GM12891 (cell line): ENCODE measurements around the gene INPP5F.
"Not testable (repeated sequence)": the region's sequence is repeated elsewhere in the genome, so short reads cannot be mapped to it uniquely, and the experiment has no call there.

Source experiments
- DNase-seq: peaks from one replicate; pipeline ENCODE4 v3.0.0; 2011; ENCODE audit warnings: low spot score; ENCODE audit not compliant: insufficient read length
- FAIRE-seq: peaks from 2 replicates; lab custom pipeline; 2011; peaks lifted over from hg19 to GRCh38; lab: Jason Lieb, UNC
- PAX5 ChIP-seq: IDR thresholded peaks from 2 replicates; pipeline ENCODE4 v1.6.1; 2011; ENCODE audit warnings: low read length, moderate library complexity, mild to moderate bottlenecking; ENCODE audit not compliant: insufficient read depth, severe bottlenecking
- POLR2A ChIP-seq: IDR thresholded peaks from 2 replicates; pipeline ENCODE4 v1.6.1; 2011; ENCODE audit warnings: low read depth, low read length, control low read depth
- POLR2AphosphoS5 ChIP-seq: IDR thresholded peaks from 2 replicates; pipeline ENCODE4 v1.6.1; 2011; ENCODE audit warnings: low read depth, low read length, control low read depth
- POU2F2 ChIP-seq: IDR thresholded peaks from 2 replicates; pipeline ENCODE4 v1.6.1; 2011; ENCODE audit warnings: low read depth, mild to moderate bottlenecking, control low read depth, low read length, moderate library complexity
- SPI1 ChIP-seq: IDR thresholded peaks from 2 replicates; pipeline ENCODE4 v1.6.1; 2011; ENCODE audit warnings: low read depth, low read length, control low read depth
- TAF1 ChIP-seq: IDR thresholded peaks from 2 replicates; pipeline ENCODE4 v1.6.1; 2011; ENCODE audit warnings: low read depth, low read length, control low read depth

INPP5F gene

GRCh38 chr10:119852822-119853221 lies 127.0 kb downstream of the INPP5F start:
- DNase-seq, result no peak
- FAIRE-seq, result no peak

GRCh38 chr10:119853574-119853973 lies 127.7 kb downstream of the INPP5F start:
- TF ChIP-seq POU2F2, result no peak
- TF ChIP-seq SPI1, result no peak
- TF ChIP-seq POLR2AphosphoS5, result no peak
- TF ChIP-seq TAF1, result no peak
- TF ChIP-seq PAX5, result no peak
- TF ChIP-seq POLR2A, result no peak
- FAIRE-seq, result no peak
- no peak for DNase-seq

More at GRCh38 chr10:119852822-119853221, 127.0 kb downstream of the INPP5F start:
- TF ChIP-seq TAF1, result no peak
- TF ChIP-seq POU2F2, result no peak
- TF ChIP-seq SPI1, result no peak
- TF ChIP-seq POLR2AphosphoS5, result no peak
- no peak for TF ChIP-seq PAX5
- TF ChIP-seq POLR2A, result no peak

GRCh38 chr10:119858063-119858462 lies 132.2 kb downstream of the INPP5F start:
- TF ChIP-seq POU2F2, result no peak
- TF ChIP-seq PAX5, result no peak
- no peak for TF ChIP-seq SPI1
- no peak for TF ChIP-seq POLR2AphosphoS5
- no peak for TF ChIP-seq TAF1
- TF ChIP-seq POLR2A, result no peak
- no peak for DNase-seq
- no peak for FAIRE-seq

- TF ChIP-seq POU2F2 (no peak), POLR2A (no peak), SPI1 (no peak), TAF1 (no peak)
- DNase-seq (no peak), FAIRE-seq (no peak)
Measured at GRCh38 chr10:119859420-119860258, 133.8 kb downstream of the INPP5F start.

GRCh38 chr10:119860866-119861607 lies 135.2 kb downstream of the INPP5F start:
- FAIRE-seq (peak; percentile 71), DNase-seq (no peak)
- TF ChIP-seq TAF1 (no peak), SPI1 (no peak)

GRCh38 chr10:119862524-119862923 lies 136.7 kb downstream of the INPP5F start:
- no peak for FAIRE-seq

GRCh38 chr10:119863951-119864565 lies 138.2 kb downstream of the INPP5F start:
- FAIRE-seq (no peak), DNase-seq (no peak)
- peak; percentile 58; the same call in 1 of the 2 replicates for TF ChIP-seq SPI1
- TF ChIP-seq TAF1, result no peak

More at GRCh38 chr10:119862524-119862923, 136.7 kb downstream of the INPP5F start:
- TF ChIP-seq POU2F2 (no peak), POLR2A (no peak), POLR2AphosphoS5 (no peak), TAF1 (no peak), SPI1 (no peak), PAX5 (no peak)
- DNase-seq, result no peak

- DNase-seq (no peak), FAIRE-seq (no peak)
- TF ChIP-seq POLR2A (no peak), POU2F2 (no peak), PAX5 (no peak), POLR2AphosphoS5 (no peak), SPI1 (no peak), TAF1 (no peak)
Measured at GRCh38 chr10:119865699-119866240, 139.9 kb downstream of the INPP5F start.

GRCh38 chr10:119867317-119867716 lies 141.5 kb downstream of the INPP5F start:
- FAIRE-seq (no peak), DNase-seq (no peak)
- TF ChIP-seq TAF1 (no peak), POLR2AphosphoS5 (no peak), PAX5 (no peak), SPI1 (no peak), POU2F2 (no peak), POLR2A (no peak)

- not testable (repeated sequence) for FAIRE-seq, DNase-seq
Measured at GRCh38 chr10:119869398-119869797, 143.5 kb downstream of the INPP5F start.
